ENCODE measurements around the gene SHANK1.

- no peak for TF ChIP-seq CTCF (IDR thresholded peaks at IDR 0.05)
- no peak for TF ChIP-seq POLR2A (IDR thresholded peaks at IDR 0.05)
These were observed 749 bp upstream of the SHANK1 start for GRCh38 chr19:50720181-50720920.
